Parathyroid adenoma (tissue), 2 donors: ENCODE results near the gene PSMA8.
"Not testable (repeated sequence)": the region's sequence is repeated elsewhere in the genome, so short reads cannot be mapped to it uniquely, and the experiment has no call there.

Experiments
- H2AFZ ChIP-seq: fragments of 300-600 bp; sonication (generic); one replicate; pipeline ENCODE4 v1.7.0; 2017; ENCODE audit warnings: antibody characterized with exemption, mild to moderate bottlenecking
- H3K27ac ChIP-seq: fragments of 300-600 bp; sonication (generic); one replicate; pipeline ENCODE4 v1.7.0; 2017
- H3K27me3 ChIP-seq: fragments of 300-600 bp; sonication (generic); one replicate; pipeline ENCODE4 v1.7.0; 2017; ENCODE audit warnings: low read length; ENCODE audit not compliant: control insufficient read depth, insufficient read depth
- H3K36me3 ChIP-seq: fragments of 300-600 bp; sonication (generic); one replicate; pipeline ENCODE4 v1.7.0; 2017; ENCODE audit warnings: low read length; ENCODE audit not compliant: control insufficient read depth, insufficient read depth
- H3K4me1 ChIP-seq: fragments of 300-600 bp; sonication (generic); one replicate; pipeline ENCODE4 v1.7.0; 2017; ENCODE audit warnings: control low read depth
- H3K4me2 ChIP-seq: fragments of 300-600 bp; sonication (generic); one replicate; pipeline ENCODE4 v1.7.0; 2017; ENCODE audit warnings: low read length
- H3K4me3 ChIP-seq: fragments of 300-600 bp; sonication (generic); one replicate; pipeline ENCODE4 v1.7.0; 2017; ENCODE audit warnings: low read depth, low read length
- H3K79me2 ChIP-seq: fragments of 300-600 bp; sonication (generic); one replicate; pipeline ENCODE4 v1.7.0; 2017; ENCODE audit warnings: control low read depth
- H3K9ac ChIP-seq: fragments of 300-600 bp; sonication (generic); one replicate; pipeline ENCODE4 v1.7.0; 2017; ENCODE audit warnings: mild to moderate bottlenecking
- H3K9me3 ChIP-seq: fragments of 300-600 bp; sonication (generic); one replicate; pipeline ENCODE4 v1.7.0; 2017; ENCODE audit warnings: low read length; ENCODE audit not compliant: control insufficient read depth
- TF ChIP-seq, protein P1 (sequence below): fragments of 300-600 bp; sonication (generic); IDR thresholded peaks from one replicate; pipeline ENCODE4 v1.7.0; 2017; ENCODE audit warnings: antibody characterized with exemption, mild to moderate bottlenecking
- donor health status: primary hyperparathyroidism.

PSMA8 gene

DNA sequence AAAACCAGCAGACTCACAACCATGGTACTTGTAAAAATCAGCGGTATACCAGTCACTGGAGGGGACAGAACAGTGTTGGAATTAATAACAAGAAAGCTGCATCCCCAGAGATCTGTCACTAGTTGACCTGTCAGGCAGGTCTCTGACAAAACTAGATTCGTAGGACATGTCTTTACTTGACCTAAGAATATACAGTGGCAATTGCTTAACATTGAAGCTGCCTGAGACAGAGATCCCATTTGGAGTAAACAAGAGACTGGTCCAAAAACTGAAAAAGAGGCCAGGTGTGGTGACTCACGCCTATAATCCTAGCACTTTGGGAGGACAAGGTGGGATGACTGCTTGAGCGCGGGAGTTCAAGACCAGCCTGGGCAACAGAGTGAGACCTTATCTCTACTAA is 36.1 kb upstream of the PSMA8 start:
- TF ChIP-seq, protein P1, sequence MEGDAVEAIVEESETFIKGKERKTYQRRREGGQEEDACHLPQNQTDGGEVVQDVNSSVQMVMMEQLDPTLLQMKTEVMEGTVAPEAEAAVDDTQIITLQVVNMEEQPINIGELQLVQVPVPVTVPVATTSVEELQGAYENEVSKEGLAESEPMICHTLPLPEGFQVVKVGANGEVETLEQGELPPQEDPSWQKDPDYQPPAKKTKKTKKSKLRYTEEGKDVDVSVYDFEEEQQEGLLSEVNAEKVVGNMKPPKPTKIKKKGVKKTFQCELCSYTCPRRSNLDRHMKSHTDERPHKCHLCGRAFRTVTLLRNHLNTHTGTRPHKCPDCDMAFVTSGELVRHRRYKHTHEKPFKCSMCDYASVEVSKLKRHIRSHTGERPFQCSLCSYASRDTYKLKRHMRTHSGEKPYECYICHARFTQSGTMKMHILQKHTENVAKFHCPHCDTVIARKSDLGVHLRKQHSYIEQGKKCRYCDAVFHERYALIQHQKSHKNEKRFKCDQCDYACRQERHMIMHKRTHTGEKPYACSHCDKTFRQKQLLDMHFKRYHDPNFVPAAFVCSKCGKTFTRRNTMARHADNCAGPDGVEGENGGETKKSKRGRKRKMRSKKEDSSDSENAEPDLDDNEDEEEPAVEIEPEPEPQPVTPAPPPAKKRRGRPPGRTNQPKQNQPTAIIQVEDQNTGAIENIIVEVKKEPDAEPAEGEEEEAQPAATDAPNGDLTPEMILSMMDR: no peak
- H3K4me1 ChIP-seq: no peaks in the 10 kb centered on the region

DNA sequence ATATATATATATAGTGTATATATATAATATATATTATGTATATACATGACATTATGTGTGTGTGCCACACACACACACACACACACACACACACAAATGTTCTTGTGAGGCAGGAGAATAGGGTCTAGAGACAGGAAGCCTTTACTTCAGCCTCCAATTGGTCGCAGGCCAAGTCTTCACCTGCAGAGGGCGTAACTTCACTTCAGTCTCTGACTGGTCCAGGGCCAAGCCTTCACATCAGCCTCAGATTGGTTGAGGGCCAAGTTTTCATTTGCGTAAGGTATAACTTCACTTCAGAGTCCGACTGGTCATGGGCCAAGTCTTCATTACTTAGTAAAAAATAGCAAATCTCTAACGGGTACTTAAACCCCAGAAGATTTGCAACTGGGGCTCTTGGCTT is 30.1 kb upstream of the PSMA8 start:
- no peaks in the 10 kb centered on the region for H3K4me1 ChIP-seq
- no peak overlapping the region for H3K27ac ChIP-seq
- no peak overlapping the region for H3K9ac ChIP-seq
- H3K79me2 ChIP-seq: no peaks in the 10 kb centered on the region
- TF ChIP-seq, protein P1: no peak
- no peaks in the 10 kb centered on the region for H3K9me3 ChIP-seq
- H3K4me2 ChIP-seq: no peak overlapping the region
- H2AFZ ChIP-seq: no peak overlapping the region
- H3K36me3 ChIP-seq: no peaks in the 10 kb centered on the region
- H3K27me3 ChIP-seq: no peaks in the 10 kb centered on the region
- H3K4me3 ChIP-seq: no peak overlapping the region

More for the DNA sequence above, 36.1 kb upstream of the PSMA8 start:
- H3K36me3 ChIP-seq: no peaks in the 10 kb centered on the region
- H3K9me3 ChIP-seq: no peaks in the 10 kb centered on the region
- no peak overlapping the region for H2AFZ ChIP-seq
- H3K9ac ChIP-seq: no peak overlapping the region
- no peaks in the 10 kb centered on the region for H3K79me2 ChIP-seq
- H3K27ac ChIP-seq: no peak overlapping the region
- H3K4me2 ChIP-seq: no peak overlapping the region
- H3K4me3 ChIP-seq: no peak overlapping the region
- H3K27me3 ChIP-seq: no peaks in the 10 kb centered on the region

GRCh38 chr18:26104035-26104434 is 29.6 kb upstream of the PSMA8 start:
- no peak overlapping the region for H3K4me3 ChIP-seq
- no peaks in the 10 kb centered on the region for H3K27me3 ChIP-seq
- H2AFZ ChIP-seq: no peak overlapping the region
- TF ChIP-seq, protein P1: no peak
- H3K9ac ChIP-seq: no peak overlapping the region
- H3K27ac ChIP-seq: no peak overlapping the region
- H3K4me2 ChIP-seq: no peak overlapping the region
- H3K9me3 ChIP-seq: no peaks in the 10 kb centered on the region
- no peaks in the 10 kb centered on the region for H3K79me2 ChIP-seq
- no peaks in the 10 kb centered on the region for H3K4me1 ChIP-seq
- H3K36me3 ChIP-seq: no peaks in the 10 kb centered on the region

- H3K27ac ChIP-seq: no peak overlapping the region
- H3K79me2 ChIP-seq: no peaks in the 10 kb centered on the region
- TF ChIP-seq, protein P1: no peak
- no peaks in the 10 kb centered on the region for H3K27me3 ChIP-seq
- H3K36me3 ChIP-seq: no peaks in the 10 kb centered on the region
- H3K4me2 ChIP-seq: no peak overlapping the region
- H2AFZ ChIP-seq: no peak overlapping the region
- no peak overlapping the region for H3K9ac ChIP-seq
- H3K4me3 ChIP-seq: no peak overlapping the region
- H3K4me1 ChIP-seq: no peaks in the 10 kb centered on the region
- H3K9me3 ChIP-seq: no peaks in the 10 kb centered on the region
Observed at GRCh38 chr18:26119246-26119645, 14.4 kb upstream of the PSMA8 start.

DNA sequence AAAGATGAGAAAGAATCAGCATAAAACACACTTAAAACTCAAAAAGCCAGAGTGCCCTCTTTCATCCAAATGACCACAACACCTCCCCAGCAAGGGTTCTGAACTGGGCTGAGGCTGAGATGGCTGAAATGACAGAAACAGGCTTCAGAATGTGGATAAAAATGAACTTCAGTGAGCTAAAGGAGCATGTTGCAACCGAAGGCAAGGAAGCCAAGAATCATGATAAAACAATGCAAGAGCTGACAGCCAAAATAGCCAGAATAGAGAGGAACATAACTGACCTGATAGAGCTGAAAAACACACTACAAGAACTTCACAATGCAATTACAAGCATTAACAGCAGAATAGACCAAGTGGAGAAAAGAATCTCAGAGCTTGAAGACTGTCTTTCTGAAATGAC is 12.2 kb upstream of the PSMA8 start:
- TF ChIP-seq, protein P1: no peak
- no peak overlapping the region for H3K27ac ChIP-seq

GRCh38 chr18:26121994-26122393 is 11.7 kb upstream of the PSMA8 start:
- not testable (repeated sequence) for H3K4me1 ChIP-seq, H3K4me3 ChIP-seq, H3K9ac ChIP-seq, H2AFZ ChIP-seq, H3K9me3 ChIP-seq, H3K27ac ChIP-seq, H3K36me3 ChIP-seq, H3K4me2 ChIP-seq, H3K27me3 ChIP-seq, H3K79me2 ChIP-seq

More for the DNA sequence above, 12.2 kb upstream of the PSMA8 start:
- H3K36me3 ChIP-seq: no peaks in the 10 kb centered on the region
- H3K4me1 ChIP-seq: no peaks in the 10 kb centered on the region
- no peaks in the 10 kb centered on the region for H3K79me2 ChIP-seq
- no peak overlapping the region for H3K9ac ChIP-seq
- H3K9me3 ChIP-seq: no peaks in the 10 kb centered on the region
- no peaks in the 10 kb centered on the region for H3K27me3 ChIP-seq
- H3K4me3 ChIP-seq: no peak overlapping the region
- H2AFZ ChIP-seq: no peak overlapping the region
- H3K4me2 ChIP-seq: no peak overlapping the region
